ENCODE measurements around the gene NACC1. TPM values are rescaled to one million over a fixed set of nuclear protein-coding genes. Genes with fewer than 3 reads are reported as not detected.

The NACC1 gene
- total RNA-seq, 1 experiment from 2014 or later = 126 TPM

DNA sequence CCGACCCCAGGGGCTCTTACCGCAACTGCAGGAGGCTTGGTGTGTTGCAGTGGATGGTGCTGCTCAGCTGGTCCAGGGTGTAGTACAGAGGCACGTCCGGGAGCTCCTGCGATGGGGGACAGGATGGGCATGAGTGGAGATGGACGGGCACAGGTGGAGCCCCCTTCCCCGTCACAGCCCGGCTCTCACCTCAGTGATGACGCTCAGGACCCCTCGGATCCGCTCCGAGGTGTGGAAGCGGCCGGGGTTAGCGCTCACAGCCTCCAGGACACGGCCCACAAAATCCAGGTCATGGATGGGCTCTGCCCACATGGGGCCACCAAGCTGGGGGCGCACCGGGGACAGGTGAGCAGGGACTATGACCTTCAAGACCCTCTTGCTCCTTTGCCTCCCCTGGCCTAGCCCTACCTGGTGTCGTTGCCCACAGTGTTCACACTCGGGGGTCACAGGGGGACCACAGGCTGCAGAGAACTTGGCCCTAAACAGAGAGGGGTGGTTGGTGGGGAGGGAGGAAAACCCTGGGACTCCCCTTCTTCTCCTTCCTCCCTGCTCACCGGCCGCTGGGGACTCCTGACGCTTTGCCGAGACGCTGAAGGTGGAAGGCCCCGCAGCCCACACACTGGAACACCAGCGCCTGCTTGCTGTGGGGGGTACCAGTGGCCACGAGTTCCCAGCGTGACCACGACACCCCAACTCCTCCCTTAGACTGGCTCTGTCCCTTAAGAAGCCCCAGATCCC is 8.5 kb upstream of the NACC1 start:
- intact Hi-C loops (cut with micrococcal nuclease; ENCODE audit: unreplicated experiment) = no loop called here
- TF ChIP-seq, protein P1, sequence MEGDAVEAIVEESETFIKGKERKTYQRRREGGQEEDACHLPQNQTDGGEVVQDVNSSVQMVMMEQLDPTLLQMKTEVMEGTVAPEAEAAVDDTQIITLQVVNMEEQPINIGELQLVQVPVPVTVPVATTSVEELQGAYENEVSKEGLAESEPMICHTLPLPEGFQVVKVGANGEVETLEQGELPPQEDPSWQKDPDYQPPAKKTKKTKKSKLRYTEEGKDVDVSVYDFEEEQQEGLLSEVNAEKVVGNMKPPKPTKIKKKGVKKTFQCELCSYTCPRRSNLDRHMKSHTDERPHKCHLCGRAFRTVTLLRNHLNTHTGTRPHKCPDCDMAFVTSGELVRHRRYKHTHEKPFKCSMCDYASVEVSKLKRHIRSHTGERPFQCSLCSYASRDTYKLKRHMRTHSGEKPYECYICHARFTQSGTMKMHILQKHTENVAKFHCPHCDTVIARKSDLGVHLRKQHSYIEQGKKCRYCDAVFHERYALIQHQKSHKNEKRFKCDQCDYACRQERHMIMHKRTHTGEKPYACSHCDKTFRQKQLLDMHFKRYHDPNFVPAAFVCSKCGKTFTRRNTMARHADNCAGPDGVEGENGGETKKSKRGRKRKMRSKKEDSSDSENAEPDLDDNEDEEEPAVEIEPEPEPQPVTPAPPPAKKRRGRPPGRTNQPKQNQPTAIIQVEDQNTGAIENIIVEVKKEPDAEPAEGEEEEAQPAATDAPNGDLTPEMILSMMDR (conservative IDR thresholded peaks at IDR 0.05; ENCODE audit: low read depth, low read length) = no peak
- TF ChIP-seq EZH2 (IDR thresholded peaks at IDR 0.05; ENCODE audit: borderline replicate concordance, low read depth, low read length, poor library complexity, severe bottlenecking) = no peak
- ChIA-PET POLR2A (ENCODE audit: low non-redundant PET) (no interaction called here), CTCF (interaction anchor here (0.6 to 0.9 kb wide), 2 partner anchors 132 to 220 kb away, joined by 4 to 13 read pairs; no protein-coding TSS in a partner anchor)
- Histone ChIP-seq H3K27ac (ENCODE audit: low read depth, low read length, poor library complexity, severe bottlenecking) (no peak overlapping the region), H3K27me3 (replicated peaks; ENCODE audit: insufficient read depth, low read depth, low read length, poor library complexity) (no peaks in the 10 kb centered on the region), H3K9me3 (ENCODE audit: low read depth, low read length, poor library complexity, severe bottlenecking) (no peaks in the 10 kb centered on the region), H3K4me1 (ENCODE audit: insufficient read depth, low read length, poor library complexity, severe bottlenecking) (no peaks in the 10 kb centered on the region), H3K4me3 (ENCODE audit: low read depth, low read length, poor library complexity, severe bottlenecking) (no peak overlapping the region), H3K36me3 (ENCODE audit: insufficient read depth, low read length, poor library complexity, severe bottlenecking) (peaks cover 29% of the 10 kb centered on the region)
- no TSS peak for BruUV-seq (replicated peaks)
- no peak for DNase-seq (ENCODE audit: low spot score)

GRCh38 chr19:13110099-13110610 is 7.9 kb upstream of the NACC1 start:
- Histone ChIP-seq H3K9me3 (ENCODE audit: low read depth, low read length, poor library complexity, severe bottlenecking) (no peaks in the 10 kb centered on the region), H3K36me3 (ENCODE audit: insufficient read depth, low read length, poor library complexity, severe bottlenecking) (peaks cover 34% of the 10 kb centered on the region), H3K27ac (ENCODE audit: low read depth, low read length, poor library complexity, severe bottlenecking) (no peak overlapping the region), H3K4me3 (ENCODE audit: low read depth, low read length, poor library complexity, severe bottlenecking) (no peak overlapping the region), H3K4me1 (ENCODE audit: insufficient read depth, low read length, poor library complexity, severe bottlenecking) (peaks cover 2% of the 10 kb centered on the region), H3K27me3 (replicated peaks; ENCODE audit: insufficient read depth, low read depth, low read length, poor library complexity) (no peaks in the 10 kb centered on the region)
- no TSS peak for BruUV-seq (replicated peaks)
- POLR2A ChIA-PET (ENCODE audit: low non-redundant PET) = interaction anchor here (0.6 kb wide), 1 partner anchor 827 kb away, joined by 5 read pairs; no protein-coding TSS in a partner anchor
- TF ChIP-seq EZH2 (IDR thresholded peaks at IDR 0.05; ENCODE audit: borderline replicate concordance, low read depth, low read length, poor library complexity, severe bottlenecking) = no peak
- TF ChIP-seq, protein P1 (conservative IDR thresholded peaks at IDR 0.05; ENCODE audit: low read depth, low read length) = no peak
- DNase-seq (ENCODE audit: low spot score) = no peak
- intact Hi-C loops (cut with micrococcal nuclease; ENCODE audit: unreplicated experiment) = no loop called here
- CTCF ChIA-PET = no interaction called here

GRCh38 chr19:13112555-13112954 is 5.5 kb upstream of the NACC1 start:
- Histone ChIP-seq H3K27me3 (replicated peaks; ENCODE audit: insufficient read depth, low read depth, low read length, poor library complexity) (no peaks in the 10 kb centered on the region), H3K9me3 (ENCODE audit: low read depth, low read length, poor library complexity, severe bottlenecking) (no peaks in the 10 kb centered on the region), H3K27ac (ENCODE audit: low read depth, low read length, poor library complexity, severe bottlenecking) (no peak overlapping the region), H3K36me3 (ENCODE audit: insufficient read depth, low read length, poor library complexity, severe bottlenecking) (peaks cover 31% of the 10 kb centered on the region), H3K4me1 (ENCODE audit: insufficient read depth, low read length, poor library complexity, severe bottlenecking) (peaks cover 9% of the 10 kb centered on the region), H3K4me3 (ENCODE audit: low read depth, low read length, poor library complexity, severe bottlenecking) (no peak overlapping the region)
- POLR2A ChIA-PET (ENCODE audit: low non-redundant PET) = interaction anchor here (0.7 kb wide), 1 partner anchor 16 kb away, joined by 3 read pairs; no protein-coding TSS in a partner anchor
- no peak for DNase-seq (ENCODE audit: low spot score)
- intact Hi-C loops (cut with micrococcal nuclease; ENCODE audit: unreplicated experiment) = no loop called here
- BruUV-seq (replicated peaks) = no TSS peak
- CTCF ChIA-PET = no interaction called here
- TF ChIP-seq, protein P1 (conservative IDR thresholded peaks at IDR 0.05; ENCODE audit: low read depth, low read length) = no peak

All from A673 (cell line).